Stimulated activated CD8-positive, alpha-beta memory T cell treated with anti-CD3 and anti-CD28 coated beads, Interleukin-4, amount 100 ng/mL, for 48 hours (primary cell): ENCODE measurements around the gene FKBP1A.
A peak's percentile ranks its signal among the peaks of the same experiment; 100 is the strongest.

Experiments
- DNase-seq: peaks from one replicate; pipeline ENCODE4 v3.0.0-alpha.2; 2020

FKBP1A gene

GRCh38 chr20:1383623-1384404 is 9.0 kb downstream of the FKBP1A start:
- DNase-seq = no peak

DNA sequence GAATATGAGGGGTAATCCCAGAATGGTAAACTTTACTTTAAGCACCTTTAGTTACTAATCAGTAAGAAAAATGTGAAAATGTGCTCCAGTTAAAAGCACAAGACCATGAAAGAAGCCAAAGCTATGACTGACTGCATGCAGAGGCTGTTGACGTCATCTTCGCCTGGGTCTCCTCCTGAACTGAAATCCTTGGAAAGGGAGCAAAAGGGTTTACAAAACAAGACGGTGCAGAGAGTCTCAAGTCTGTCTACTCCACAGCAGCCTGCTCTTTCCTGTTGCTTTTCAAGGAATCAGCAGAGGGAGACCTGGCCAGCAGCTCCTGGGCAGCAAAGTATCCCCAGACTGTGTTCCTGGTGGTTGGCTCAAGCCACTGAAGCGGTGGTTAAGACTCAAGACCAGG is 10.2 kb downstream of the FKBP1A start:
- no peak for DNase-seq

DNA sequence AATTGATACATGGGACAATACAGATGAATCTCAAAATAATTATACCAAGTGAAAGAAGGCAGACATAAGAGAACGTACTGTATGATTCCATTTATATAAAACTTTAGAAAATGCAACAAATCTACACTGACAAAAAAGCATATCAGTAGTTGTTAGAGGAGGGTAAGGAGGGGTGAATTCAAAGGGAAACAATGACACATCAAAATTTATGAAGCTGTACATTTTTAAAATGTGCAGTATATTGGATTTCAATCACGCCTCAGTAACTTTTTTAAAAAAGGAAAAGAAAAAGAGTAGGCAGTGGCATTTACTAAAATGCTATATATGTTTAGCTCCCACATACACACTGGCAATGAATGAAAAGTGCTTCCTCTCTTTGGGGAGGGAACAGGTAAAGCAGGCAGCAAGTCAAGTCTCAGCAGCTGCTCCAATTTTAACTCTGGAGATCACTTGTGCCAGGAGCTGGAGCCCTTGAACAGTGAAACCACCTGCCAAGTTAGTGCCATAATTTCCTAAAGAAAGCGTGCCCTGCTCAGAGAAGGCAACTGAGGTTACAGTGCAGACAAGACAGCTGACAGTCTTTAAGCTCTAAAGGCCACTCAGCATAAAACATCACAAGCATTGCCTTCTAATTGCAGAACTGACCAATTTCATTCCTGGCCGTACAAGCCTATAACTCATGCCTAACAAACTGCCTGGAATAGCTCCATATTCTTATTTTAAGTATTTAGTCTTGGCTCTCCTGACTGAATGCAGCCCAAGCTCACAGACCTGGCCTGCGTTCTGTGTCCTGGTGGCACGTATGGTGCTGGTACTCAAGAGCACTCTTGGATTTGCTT is 10.9 kb downstream of the FKBP1A start:
- DNase-seq = no peak

GRCh38 chr20:1378735-1379125 is 14.1 kb downstream of the FKBP1A start:
- no peak for DNase-seq

DNA sequence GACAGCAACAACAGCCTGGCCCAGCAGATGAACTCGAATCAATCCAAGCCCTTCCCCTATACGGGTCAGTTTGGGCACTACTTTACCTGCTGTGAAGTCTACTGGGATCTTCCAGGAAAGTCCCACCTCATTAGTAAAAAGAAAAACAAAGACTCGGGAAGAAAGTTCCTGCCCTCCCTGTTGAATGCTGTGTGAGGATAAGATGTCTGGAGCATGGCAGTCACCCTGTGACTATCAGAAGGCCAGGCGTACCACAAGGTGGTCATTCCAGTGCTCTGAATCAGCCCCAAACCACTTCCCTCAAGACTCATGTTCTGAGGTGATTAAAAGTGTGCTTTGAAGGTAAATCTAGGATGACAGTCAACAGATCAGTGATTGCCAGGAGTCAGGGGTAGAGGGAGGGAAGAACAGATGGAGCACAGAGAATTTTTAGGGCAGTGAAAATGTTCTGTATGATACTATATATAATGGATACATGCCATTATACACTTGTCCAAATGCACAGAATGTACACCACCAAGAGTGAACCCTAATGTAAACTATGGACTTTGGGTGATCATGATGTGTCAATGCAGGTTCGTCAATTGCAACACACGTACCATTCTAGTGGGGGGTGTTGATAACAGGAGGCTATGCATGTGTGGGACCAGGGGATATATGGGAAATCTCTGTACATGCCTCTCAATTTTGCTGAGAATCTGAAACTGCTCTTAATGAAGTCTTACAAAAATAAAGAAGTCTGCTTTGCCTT is 14.7 kb downstream of the FKBP1A start:
- DNase-seq = peak; percentile 45

- DNase-seq = peak; percentile 58
Measured at GRCh38 chr20:1377341-1377871, 15.4 kb downstream of the FKBP1A start.

DNA sequence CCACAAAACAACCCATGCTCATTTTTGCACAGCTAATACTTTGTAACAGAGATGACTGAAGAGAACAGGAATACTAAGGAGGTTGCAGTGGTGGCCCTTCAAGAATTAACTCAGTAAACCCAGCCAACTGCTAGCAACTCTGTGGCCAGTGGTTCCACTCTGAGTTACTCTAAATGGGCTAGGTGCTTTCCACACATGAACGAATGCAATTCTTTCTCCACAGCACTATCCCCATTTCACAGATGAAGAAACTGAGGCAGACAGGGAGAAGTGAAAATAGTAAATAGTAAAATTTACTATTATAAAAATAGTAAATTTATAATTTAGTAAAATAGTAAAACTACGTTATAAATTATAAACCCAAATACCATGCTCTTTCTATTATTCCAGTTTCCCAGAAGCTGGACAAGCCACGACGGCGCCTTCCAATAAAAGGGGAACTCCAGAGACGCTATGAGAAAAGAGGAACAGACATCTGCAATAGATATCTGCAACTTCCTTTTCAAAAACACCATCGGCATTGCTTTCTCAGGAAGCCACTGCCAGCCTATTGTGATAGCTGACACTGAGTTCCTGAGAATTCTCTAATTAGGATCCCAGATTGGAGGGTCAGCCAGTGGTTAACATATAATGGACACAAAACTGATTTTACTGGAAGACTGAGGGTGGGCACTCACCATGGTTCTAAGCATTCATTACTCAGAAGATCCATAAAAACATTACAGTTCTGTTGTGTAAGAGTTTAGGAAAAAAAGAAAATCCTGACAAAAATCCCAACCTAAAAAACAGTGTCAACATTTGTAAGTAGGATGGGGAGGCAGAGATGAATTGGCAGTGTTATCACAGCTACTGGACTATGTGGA is 16.2 kb downstream of the FKBP1A start:
- DNase-seq = no peak

- DNase-seq = no peak
Measured at GRCh38 chr20:1376007-1376406, 16.8 kb downstream of the FKBP1A start.

GRCh38 chr20:1375515-1375914 is 17.3 kb downstream of the FKBP1A start:
- no peak for DNase-seq

DNA sequence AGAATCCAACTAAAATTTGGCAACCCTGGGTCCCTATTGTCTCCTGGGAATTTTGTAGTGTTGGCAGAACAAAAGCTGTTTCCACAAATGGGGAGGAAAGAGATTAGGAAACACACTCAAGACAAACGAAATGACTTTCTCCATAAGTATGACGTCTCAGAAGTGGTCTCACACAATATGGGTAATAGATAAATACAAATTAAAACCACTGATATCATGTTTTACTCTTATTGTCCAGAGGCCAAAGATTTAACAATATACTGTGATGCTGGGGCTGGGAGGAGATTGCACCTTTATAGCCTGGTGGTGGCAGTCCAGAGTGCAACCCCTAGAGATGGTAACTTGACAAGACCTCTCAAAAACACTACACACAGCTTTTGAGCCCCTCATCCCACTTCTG is 18.6 kb downstream of the FKBP1A start:
- DNase-seq = no peak

DNA sequence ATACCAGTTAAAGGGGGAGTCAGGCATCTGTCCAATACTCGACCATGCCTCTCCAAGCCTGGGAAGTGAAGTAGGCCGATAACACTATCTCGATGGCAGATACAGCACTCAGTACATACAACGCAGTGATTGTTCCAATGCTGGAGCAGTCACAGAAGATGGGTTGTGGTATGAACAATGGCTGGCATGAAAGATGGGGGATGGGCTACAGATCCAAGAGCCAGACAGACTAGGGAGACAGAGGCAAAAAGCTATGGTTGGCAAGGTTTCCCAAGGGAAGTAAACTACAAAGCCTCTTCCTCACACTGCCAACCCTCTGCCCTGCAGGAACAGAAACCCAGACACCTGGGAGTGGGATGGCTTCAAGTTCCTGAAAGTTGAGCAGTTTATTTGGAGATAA is 19.2 kb downstream of the FKBP1A start:
- no peak for DNase-seq

GRCh38 chr20:1373036-1373435 is 19.8 kb downstream of the FKBP1A start:
- no peak for DNase-seq

DNA sequence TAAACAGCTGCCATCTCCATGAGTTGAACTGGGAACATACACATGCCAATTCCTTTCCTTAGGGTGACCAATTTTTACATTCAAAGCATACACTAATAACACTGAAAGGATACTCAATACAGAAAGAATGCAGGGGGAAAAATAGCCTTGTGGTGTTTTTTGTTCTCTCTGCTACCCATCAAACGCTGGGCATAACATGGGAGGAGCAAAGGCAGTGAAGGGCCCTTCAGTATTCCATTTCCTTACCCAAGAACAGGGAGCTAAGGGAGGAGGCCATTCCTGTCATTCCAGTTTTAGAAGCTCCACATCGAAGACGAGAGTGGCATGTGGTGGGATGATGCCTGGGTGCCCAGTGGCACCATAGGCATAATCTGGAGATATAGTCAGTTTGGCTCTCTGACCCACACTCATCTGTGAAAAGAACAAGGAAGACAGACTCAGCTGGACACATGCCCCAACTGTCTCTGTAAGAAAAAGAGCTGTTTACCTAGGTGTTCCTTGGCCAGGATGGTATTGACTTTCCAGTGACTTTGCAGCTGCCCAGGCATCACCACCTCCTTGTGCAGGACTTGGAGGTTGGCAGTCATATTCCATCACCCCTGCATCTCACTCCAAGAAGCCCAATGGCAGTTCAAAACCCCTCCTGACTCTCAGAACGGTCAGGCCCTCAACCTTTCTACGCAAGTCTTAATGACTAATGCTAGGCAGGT is 20.9 kb downstream of the FKBP1A start:
- no peak for DNase-seq

- DNase-seq = no peak
Measured at GRCh38 chr20:1371202-1371782, 21.6 kb downstream of the FKBP1A start.

DNA sequence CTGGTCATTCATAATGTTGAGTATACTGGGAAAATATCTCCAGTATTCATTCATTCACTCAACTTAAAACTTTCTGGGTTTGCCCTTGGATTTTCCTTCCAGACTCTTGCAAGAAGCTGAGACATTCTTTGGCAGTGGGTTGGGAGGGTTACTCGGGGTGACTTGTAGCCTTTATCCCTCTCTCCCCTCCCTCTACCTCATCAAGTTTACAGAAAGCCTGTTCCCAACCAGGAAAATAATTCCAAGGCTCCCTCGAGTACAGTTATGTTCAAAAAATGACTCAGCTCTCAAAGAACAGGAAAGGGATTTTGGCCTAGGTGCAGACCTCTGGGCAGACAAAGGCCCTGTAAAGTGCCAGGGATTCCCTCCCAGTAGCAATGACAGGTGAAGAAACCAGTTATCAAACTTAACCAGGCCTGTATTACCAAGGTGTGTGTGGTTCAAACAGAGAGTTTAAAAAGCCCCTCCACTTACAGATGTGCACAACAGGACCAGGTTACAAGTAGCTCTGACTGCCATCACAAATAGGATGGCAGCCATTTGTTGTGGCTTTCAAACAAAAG is 22.2 kb downstream of the FKBP1A start:
- DNase-seq = no peak

GRCh38 chr20:1369970-1370369 is 22.9 kb downstream of the FKBP1A start:
- DNase-seq = no peak

DNA sequence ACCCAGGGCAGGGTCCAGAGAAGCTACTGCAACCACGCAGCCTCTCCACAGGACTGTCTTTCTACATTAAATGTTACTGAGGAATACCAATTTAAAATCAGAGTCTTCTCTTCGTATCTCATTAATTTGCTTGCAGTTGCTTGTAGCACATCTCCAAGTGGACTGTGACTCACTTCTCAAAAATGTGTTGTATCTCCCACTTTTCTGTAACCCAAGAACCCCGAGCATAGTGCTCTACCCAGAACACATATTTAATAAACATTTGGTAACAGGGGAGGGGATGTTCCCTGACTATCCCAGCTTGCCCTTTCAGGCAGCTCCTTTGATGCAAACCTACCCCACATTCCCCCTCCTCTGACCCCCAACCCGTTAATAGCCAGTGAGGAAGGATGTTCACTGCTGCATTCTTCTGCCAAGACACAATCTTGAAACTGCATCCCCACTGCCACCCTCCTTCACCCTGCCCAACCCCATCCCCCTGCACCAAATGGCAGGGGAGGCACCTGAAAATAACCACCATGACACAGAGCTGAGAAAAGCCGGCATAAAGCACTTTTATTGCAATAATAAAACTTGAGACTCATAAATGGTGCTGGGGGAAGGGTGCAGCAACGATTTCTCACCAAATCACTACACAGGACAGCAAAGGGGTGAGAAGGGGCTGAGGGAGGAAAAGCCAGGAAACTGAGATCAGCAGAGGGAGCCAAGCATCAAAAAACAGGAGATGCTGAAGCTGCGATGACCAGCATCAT is 24.2 kb downstream of the FKBP1A start:
- DNase-seq = no peak

- no peak for DNase-seq
Measured at GRCh38 chr20:1367479-1367878, 25.4 kb downstream of the FKBP1A start.

DNA sequence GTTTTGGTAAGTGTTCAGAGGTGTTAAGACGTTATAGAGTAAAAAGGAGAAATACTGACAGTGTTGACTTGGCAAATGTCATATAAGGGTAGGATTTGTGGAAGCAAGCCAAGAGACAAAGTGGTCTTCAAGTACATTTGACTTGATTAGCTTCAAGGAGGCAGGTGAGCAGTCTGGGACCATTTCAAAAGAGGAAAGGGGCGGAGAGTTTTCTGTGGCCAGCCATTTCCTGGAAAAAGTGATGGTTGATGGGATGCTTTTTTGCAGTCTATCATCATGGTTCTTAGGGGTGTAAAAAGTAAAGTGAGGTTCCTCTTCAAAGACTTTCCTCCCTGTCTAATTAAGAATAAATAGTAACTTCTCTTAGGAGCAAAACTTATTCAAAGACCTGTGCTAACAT is 28.7 kb downstream of the FKBP1A start:
- DNase-seq = no peak

DNA sequence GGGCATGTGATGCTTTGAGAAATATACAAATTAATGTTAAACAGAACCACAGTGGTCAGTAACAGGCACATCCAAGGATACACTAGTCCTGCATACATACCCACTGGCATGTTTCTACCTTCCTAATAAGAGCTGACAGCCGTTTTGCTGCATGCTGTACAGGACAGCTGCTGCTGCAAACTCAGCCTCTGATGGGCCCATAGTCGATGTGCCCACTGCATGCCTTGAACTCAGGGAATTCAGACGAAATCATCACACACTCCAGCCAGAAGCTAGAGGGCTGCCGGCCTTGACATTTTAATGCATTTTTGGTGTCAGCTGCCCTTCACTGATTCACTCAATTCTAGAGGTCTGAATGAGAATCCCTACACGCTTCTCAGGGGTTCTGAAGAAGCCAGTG is 29.3 kb downstream of the FKBP1A start:
- DNase-seq = no peak
